Gastrocnemius medialis (tissue), 4 donors: ENCODE measurements around the gene POLE.

Source experiments
- POLR2A ChIP-seq, 2 donors: fragments of 450-650 bp; IDR thresholded peaks; one replicate each; pipeline ENCODE4 v1.6.1; 2017; ENCODE audit warnings: antibody characterized with exemption in 2 of 2, mild to moderate bottlenecking in 2 of 2, moderate library complexity in 2 of 2
- TF ChIP-seq, protein P1 (sequence below), 5 experiments: fragments of 450-650 bp in 3 of 5; fragments of 200-600 bp in 2 of 5; sonication (generic) in 2 of 5; IDR thresholded peaks in 4 of 5; conservative IDR thresholded peaks in 1 of 5; 1 replicate in 4 of 5; 2 replicates in 1 of 5; pipeline ENCODE4 v1.5.1; 2016 to 2019; ENCODE audit warnings: antibody characterized with exemption in 5 of 5, mild to moderate bottlenecking in 3 of 5, moderate library complexity in 3 of 5

DNA sequence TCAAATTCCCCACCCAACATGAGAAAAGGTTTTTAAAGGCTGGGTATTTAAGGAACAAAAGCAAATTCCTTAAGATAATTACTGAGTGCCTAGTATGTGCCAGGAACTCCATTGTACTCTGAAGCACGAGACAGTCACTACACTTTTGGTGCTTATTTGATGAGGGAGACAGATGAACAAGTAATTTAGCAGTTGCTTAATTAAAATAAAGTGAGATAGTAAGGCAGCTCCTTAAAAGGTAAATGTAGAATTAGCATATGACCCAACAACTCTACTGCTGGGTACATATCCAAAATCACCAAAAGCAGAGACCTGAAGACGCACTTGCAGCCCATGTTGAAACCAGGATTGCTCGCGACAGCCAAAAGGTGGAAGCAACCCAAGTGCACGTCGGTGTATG lies 21.3 kb downstream of the POLE start:
- TF ChIP-seq, protein P1, sequence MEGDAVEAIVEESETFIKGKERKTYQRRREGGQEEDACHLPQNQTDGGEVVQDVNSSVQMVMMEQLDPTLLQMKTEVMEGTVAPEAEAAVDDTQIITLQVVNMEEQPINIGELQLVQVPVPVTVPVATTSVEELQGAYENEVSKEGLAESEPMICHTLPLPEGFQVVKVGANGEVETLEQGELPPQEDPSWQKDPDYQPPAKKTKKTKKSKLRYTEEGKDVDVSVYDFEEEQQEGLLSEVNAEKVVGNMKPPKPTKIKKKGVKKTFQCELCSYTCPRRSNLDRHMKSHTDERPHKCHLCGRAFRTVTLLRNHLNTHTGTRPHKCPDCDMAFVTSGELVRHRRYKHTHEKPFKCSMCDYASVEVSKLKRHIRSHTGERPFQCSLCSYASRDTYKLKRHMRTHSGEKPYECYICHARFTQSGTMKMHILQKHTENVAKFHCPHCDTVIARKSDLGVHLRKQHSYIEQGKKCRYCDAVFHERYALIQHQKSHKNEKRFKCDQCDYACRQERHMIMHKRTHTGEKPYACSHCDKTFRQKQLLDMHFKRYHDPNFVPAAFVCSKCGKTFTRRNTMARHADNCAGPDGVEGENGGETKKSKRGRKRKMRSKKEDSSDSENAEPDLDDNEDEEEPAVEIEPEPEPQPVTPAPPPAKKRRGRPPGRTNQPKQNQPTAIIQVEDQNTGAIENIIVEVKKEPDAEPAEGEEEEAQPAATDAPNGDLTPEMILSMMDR (IDR thresholded peaks at IDR 0.05 in 4 of 5, conservative IDR thresholded peaks at IDR 0.05 in 1 of 5): no peak
- TF ChIP-seq POLR2A (IDR thresholded peaks at IDR 0.05): no peak
